Colonic mucosa (tissue), 4 donors: ENCODE measurements around the gene MAP1LC3B. TPM values are rescaled to one million over a fixed set of nuclear protein-coding genes. Genes with fewer than 3 reads are reported as not detected.

ENCODE experiments used
- DNase-seq: peaks from one replicate; pipeline ENCODE4 v3.0.0-alpha.2; 2020
- H3K27ac ChIP-seq: fragments of 200-600 bp; one replicate; pipeline ENCODE4 v1.8.0; 2021
- H3K27me3 ChIP-seq: fragments of 200-600 bp; one replicate; pipeline ENCODE4 v1.8.0; 2021
- H3K36me3 ChIP-seq: fragments of 200-600 bp; one replicate; pipeline ENCODE4 v1.8.0; 2021
- H3K4me1 ChIP-seq: fragments of 200-600 bp; one replicate; pipeline ENCODE4 v1.8.0; 2021; ENCODE audit warnings: mild to moderate bottlenecking
- H3K4me3 ChIP-seq: fragments of 200-600 bp; one replicate; pipeline ENCODE4 v1.8.0; 2021
- H3K9ac ChIP-seq, 2 donors: one replicate each; pipeline ENCODE4 v1.7.0; 2013; ENCODE audit warnings: control low read depth in 2 of 2, low read depth in 2 of 2, low read length in 2 of 2
- H3K9me3 ChIP-seq: fragments of 200-600 bp; one replicate; pipeline ENCODE4 v1.8.0; 2021
- CTCF ChIP-seq: fragments of 200-600 bp; IDR thresholded peaks from one replicate; pipeline ENCODE4 v1.8.0; 2022; ENCODE audit warnings: antibody characterized with exemption, mild to moderate bottlenecking
- intact Hi-C: fragments of 100-400 bp; cut with DNase I; formaldehyde crosslinking; loops from one replicate; pipeline ENCODE4 v1.14.1; 2022
- total RNA-seq, 2 donors: library from RNA; stranded (reverse); fragmentation: NEBNext Ultra II Directional in 1 of 2; extraction: Animal tissue kit (Norgen Biotek cat#: 25700) in 1 of 2; gene quantifications; one replicate each; pipeline ENCODE4 v1.2.1, GENCODE V29; 2021
- donor health status: healthy.
- donor health status: DM: no; HTN: no; CAD: no.
- donor health status: DM: no; HTN: no; CAD: no.

The MAP1LC3B gene
- total RNA-seq, 2 donors from 2014 or later, result 45.0 to 83.0 TPM

- intact Hi-C loops, result no loop called here
- TF ChIP-seq CTCF, result no peak
Measured at GRCh38 chr16:87451563-87452210, 59.6 kb downstream of the MAP1LC3B start.

DNA sequence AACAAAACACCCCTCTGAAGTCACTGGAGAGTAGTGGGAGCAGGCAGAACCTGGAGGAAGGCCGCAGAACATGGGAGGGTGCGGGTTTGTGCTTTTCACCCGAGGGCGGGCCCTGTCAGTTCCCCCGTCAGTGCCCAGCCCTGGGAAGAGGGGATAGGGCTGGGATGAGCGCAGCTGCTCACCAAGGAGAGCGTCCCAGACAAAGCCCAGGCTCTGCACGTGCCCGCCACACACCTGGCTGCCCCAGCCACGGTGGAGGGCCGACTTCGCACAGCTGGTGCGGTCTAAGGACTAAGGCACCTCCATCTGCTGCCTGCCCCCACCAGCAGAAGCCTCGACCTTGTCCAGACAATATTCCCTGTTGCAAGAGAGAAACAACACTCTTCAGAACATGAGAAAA, 61.2 kb downstream of the MAP1LC3B start:
- no peak overlapping the region for H3K4me3 ChIP-seq
- no peaks in the 10 kb centered on the region for H3K27me3 ChIP-seq
- no peak overlapping the region for H3K27ac ChIP-seq
- H3K36me3 ChIP-seq, result no peaks in the 10 kb centered on the region
- DNase-seq, result no peak
- H3K9me3 ChIP-seq, result no peaks in the 10 kb centered on the region
- no peak overlapping the region for H3K9ac ChIP-seq
- intact Hi-C loops, result no loop called here
- no peak for TF ChIP-seq CTCF
- peaks cover 4% of the 10 kb centered on the region for H3K4me1 ChIP-seq

More at GRCh38 chr16:87451563-87452210, 59.6 kb downstream of the MAP1LC3B start:
- Histone ChIP-seq H3K9me3 (no peaks in the 10 kb centered on the region), H3K27ac (no peak overlapping the region), H3K27me3 (no peaks in the 10 kb centered on the region), H3K36me3 (no peaks in the 10 kb centered on the region), H3K4me3 (no peak overlapping the region), H3K4me1 (no peaks in the 10 kb centered on the region), H3K9ac (no peak overlapping the region)
- DNase-seq, result no peak

Other genes starting within 250 kb of the MAP1LC3B start
- 1 to 10 TPM; 5.0 to 9.7 TPM for gene C16orf95, start 74.9 kb upstream of the MAP1LC3B start, total RNA-seq
- 10 to 100 TPM; 35.1 to 52.3 TPM for gene FBXO31, start 8.6 kb upstream of the MAP1LC3B start, total RNA-seq
- 10 to 100 TPM; 24.5 to 24.6 TPM for gene ZCCHC14, start 100.7 kb downstream of the MAP1LC3B start, total RNA-seq
- gene JPH3, start 210.2 kb downstream of the MAP1LC3B start, total RNA-seq, result under 1 TPM; 0.15 to 0.42 TPM